Measurements from ENCODE around the gene LANCL2.
"Not testable (repeated sequence)": the region's sequence is repeated elsewhere in the genome, so short reads cannot be mapped to it uniquely, and the experiment has no call there.

The LANCL2 gene

DNA sequence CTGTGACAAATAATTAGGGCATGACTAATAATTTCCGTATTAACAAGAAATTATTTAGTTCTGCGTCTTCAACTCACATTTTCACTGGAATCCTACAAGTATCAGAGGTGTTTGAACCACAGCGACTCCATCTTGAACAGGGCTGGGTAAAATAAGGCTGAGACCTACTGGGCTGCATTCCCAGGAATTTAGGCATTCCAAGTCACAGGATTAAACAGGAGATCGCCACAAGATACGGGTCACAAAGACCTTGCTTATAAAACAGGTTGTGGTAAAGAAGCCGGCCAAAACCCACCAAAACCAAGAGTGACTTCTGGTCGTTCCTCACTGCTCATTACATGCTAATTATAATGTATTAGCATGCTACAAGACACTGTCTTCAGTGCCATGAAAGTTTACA lies 14.9 kb upstream of the LANCL2 start:
- Histone ChIP-seq H3K4me3 (no peak overlapping the region), H3K4me1 (no peaks in the 10 kb centered on the region), H3K36me3 (no peaks in the 10 kb centered on the region), H3K9me3 (no peaks in the 10 kb centered on the region), H3K27me3 (peaks cover 0 to 5% of the 10 kb centered on the region in 2 donors), H3K27ac (no peak overlapping the region)
- intact Hi-C loops (cut with DNase I; ENCODE audit: low total_unique reads) = no loop called here
- no peak for DNase-seq
- TF ChIP-seq, protein P1, sequence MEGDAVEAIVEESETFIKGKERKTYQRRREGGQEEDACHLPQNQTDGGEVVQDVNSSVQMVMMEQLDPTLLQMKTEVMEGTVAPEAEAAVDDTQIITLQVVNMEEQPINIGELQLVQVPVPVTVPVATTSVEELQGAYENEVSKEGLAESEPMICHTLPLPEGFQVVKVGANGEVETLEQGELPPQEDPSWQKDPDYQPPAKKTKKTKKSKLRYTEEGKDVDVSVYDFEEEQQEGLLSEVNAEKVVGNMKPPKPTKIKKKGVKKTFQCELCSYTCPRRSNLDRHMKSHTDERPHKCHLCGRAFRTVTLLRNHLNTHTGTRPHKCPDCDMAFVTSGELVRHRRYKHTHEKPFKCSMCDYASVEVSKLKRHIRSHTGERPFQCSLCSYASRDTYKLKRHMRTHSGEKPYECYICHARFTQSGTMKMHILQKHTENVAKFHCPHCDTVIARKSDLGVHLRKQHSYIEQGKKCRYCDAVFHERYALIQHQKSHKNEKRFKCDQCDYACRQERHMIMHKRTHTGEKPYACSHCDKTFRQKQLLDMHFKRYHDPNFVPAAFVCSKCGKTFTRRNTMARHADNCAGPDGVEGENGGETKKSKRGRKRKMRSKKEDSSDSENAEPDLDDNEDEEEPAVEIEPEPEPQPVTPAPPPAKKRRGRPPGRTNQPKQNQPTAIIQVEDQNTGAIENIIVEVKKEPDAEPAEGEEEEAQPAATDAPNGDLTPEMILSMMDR (IDR thresholded peaks at IDR 0.05) = no peak

DNA sequence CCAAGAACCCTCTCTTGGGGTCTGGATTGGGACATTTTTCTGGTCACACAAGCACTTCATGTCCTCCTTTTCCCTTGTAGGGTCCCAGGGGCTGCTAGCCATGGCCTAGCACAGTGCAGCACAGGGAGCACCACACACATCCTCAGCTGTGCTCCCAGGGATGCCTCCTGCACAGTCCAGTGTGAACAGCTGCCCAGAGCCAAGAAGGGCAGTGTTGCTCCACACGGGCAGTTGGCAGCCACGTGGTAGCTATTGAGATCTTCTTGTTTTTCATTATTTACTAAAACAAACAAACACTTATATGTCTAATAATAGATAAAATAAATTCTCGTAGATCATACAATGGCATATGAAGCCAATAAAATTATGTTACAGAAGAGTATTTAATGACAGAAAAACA lies 13.9 kb upstream of the LANCL2 start:
- Histone ChIP-seq H3K4me3 (no peak overlapping the region), H3K9me3 (no peaks in the 10 kb centered on the region), H3K27ac (no peak overlapping the region), H3K4me1 (no peaks in the 10 kb centered on the region), H3K36me3 (no peaks in the 10 kb centered on the region), H3K27me3 (peaks cover 0 to 2% of the 10 kb centered on the region in 2 donors)
- TF ChIP-seq, protein P1 (IDR thresholded peaks at IDR 0.05) = no peak
- no peak for DNase-seq
- intact Hi-C loops (cut with DNase I; ENCODE audit: low total_unique reads) = no loop called here

DNA sequence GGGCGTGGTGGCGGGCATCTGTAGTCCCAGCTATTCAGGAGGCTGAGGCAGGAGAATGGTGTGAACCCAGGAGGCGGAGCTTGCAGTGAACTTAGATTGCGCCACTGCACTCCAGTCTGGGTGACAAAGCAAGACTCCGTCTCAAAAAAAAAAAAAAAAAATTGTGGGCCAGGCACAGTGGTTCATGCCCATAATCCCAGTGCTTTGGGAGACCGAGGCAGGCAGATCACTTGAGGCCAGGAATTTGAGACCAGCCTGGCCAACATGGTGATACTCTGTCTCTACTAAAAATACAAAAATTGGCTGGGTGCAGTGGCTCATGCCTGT lies 12.2 kb upstream of the LANCL2 start:
- H3K36me3 ChIP-seq; H3K9me3 ChIP-seq; H3K27me3 ChIP-seq; intact Hi-C loops (cut with DNase I; ENCODE audit: low total_unique reads); H3K27ac ChIP-seq; DNase-seq; H3K4me1 ChIP-seq; H3K4me3 ChIP-seq: not testable (repeated sequence)

DNA sequence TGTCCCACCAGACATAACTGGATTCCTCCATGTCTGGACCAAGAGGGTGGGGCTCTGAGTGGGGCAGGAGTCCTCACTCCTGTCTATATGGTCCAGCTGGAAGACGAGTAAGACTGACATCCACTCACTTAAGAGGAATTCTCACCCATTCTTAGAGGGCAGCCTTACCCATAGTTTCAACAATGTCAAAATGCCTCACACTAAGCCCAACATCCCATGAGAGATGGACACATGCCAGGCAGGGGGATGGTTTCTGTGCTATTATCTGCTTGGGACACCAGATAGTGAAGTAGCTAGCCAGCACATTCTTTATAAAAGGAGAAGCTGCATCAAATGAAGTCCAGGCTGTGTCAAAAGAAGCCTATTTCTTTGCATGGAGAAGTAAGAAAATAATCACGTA lies 4.7 kb upstream of the LANCL2 start:
- Histone ChIP-seq H3K9me3 (no peaks in the 10 kb centered on the region), H3K36me3 (no peaks in the 10 kb centered on the region), H3K4me3 (no peak overlapping the region), H3K27me3 (peaks cover 0 to 13% of the 10 kb centered on the region in 2 donors), H3K4me1 (peaks cover 0 to 9% (median 3%) of the 10 kb centered on the region in 4 donors), H3K27ac (no peak overlapping the region)
- TF ChIP-seq, protein P1 (IDR thresholded peaks at IDR 0.05) = no peak
- intact Hi-C loops (cut with DNase I; ENCODE audit: low total_unique reads) = loop anchor here (10.0 kb wide), 1 partner anchor 524 kb away; the partner anchor contains the start of gene ZNF713
- no peak for DNase-seq

DNA sequence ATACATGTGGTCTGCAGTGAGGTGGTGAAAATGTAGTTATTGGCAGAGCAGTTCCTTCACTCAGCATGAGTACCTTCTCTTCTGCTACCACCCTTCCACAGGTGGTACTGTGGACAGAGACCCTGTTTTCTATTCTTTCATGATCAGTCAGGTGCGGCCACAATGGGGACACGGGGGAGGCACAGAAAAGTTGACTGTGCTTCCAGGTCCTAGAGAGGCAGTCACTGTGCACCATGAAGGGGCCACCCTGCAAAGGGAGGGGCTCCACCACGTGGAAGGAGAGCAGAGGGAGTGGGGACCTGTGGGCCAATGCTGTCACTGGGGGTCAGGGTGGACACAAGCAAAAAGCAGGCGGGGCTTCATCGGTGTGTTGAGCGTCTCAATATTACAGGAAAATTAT lies 3.6 kb upstream of the LANCL2 start:
- TF ChIP-seq, protein P1 (IDR thresholded peaks at IDR 0.05) = no peak
- Histone ChIP-seq H3K9me3 (no peaks in the 10 kb centered on the region), H3K27ac (no peak overlapping the region), H3K36me3 (no peaks in the 10 kb centered on the region), H3K4me1 (peaks cover 0 to 9% (median 3%) of the 10 kb centered on the region in 4 donors), H3K4me3 (no peak overlapping the region), H3K27me3 (peaks cover 0 to 13% of the 10 kb centered on the region in 2 donors)
- intact Hi-C loops (cut with DNase I; ENCODE audit: low total_unique reads) = loop anchor here (10.0 kb wide), 1 partner anchor 523 kb away; the partner anchor contains the start of gene ZNF713
- no peak for DNase-seq

DNA sequence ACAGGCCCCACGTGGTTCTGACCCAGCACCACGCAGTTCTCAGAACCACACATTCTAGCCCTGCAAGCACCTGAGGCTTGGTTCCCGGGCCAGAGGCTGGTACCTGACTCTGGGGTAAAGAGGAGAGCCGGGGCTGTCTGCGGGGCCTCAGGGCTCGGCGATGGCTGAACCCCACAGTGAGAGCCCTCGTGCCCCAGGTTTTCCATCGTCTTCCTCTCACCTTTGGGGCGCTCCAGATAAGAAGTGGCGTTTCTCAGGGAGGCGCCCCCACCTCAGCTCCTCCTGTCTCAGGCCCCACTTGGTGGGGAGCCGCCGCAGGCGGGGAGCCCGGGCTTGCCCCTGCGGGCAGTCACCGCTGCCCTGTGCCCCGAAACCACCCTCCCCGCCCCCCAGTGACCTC lies 2.2 kb upstream of the LANCL2 start:
- DNase-seq = no peak
- intact Hi-C loops (cut with DNase I; ENCODE audit: low total_unique reads) = loop anchor here (10.0 kb wide), 1 partner anchor 522 kb away; the partner anchor contains the start of gene ZNF713

More for the DNA sequence above, 2.2 kb upstream of the LANCL2 start:
- H3K27me3 ChIP-seq = peaks cover 0 to 13% of the 10 kb centered on the region in 2 donors
- H3K36me3 ChIP-seq = no peaks in the 10 kb centered on the region
- H3K4me1 ChIP-seq = peaks cover 0 to 21% (median 14%) of the 10 kb centered on the region in 4 donors
- no peaks in the 10 kb centered on the region for H3K9me3 ChIP-seq
- H3K27ac ChIP-seq = no peak overlapping the region
- TF ChIP-seq, protein P1 (IDR thresholded peaks at IDR 0.05) = no peak
- H3K4me3 ChIP-seq = no peak overlapping the region
